Liver (tissue), 9 donors: ENCODE results near the gene LHFPL2. TPM values are rescaled to one million over a fixed set of nuclear protein-coding genes. Genes with fewer than 3 reads are reported as not detected.

Experiments used
- DNase-seq: peaks from one replicate; pipeline ENCODE4 v3.0.0-alpha.2; 2017; ENCODE audit warnings: low spot score
- H3K27ac ChIP-seq, 2 donors: one replicate each; pipeline ENCODE4 v1.7.0; 2013; ENCODE audit warnings: inconsistent platforms in 2 of 2, low read length in 2 of 2, control low read depth in 1 of 2, low read depth in 1 of 2, mild to moderate bottlenecking in 1 of 2
- H3K27me3 ChIP-seq, 4 donors: one replicate each; pipeline versions ENCODE4 v1.6.1 to v1.7.0; 2013; ENCODE audit warnings: low read length in 3 of 4, inconsistent platforms in 1 of 4, mild to moderate bottlenecking in 1 of 4, moderate library complexity in 1 of 4; ENCODE audit not compliant: control insufficient read depth in 4 of 4, insufficient read depth in 4 of 4
- H3K36me3 ChIP-seq, 4 donors: one replicate each; pipeline versions ENCODE4 v1.6.1 to v1.7.0; 2013; ENCODE audit warnings: low read length in 3 of 4, mild to moderate bottlenecking in 3 of 4, low read depth in 1 of 4, moderate library complexity in 1 of 4; ENCODE audit not compliant: control insufficient read depth in 4 of 4, insufficient read depth in 3 of 4
- H3K4me1 ChIP-seq, 4 donors: one replicate each; pipeline versions ENCODE4 v1.6.1 to v1.7.0; 2013; ENCODE audit warnings: low read length in 3 of 4, mild to moderate bottlenecking in 3 of 4, moderate library complexity in 1 of 4; ENCODE audit not compliant: control insufficient read depth in 4 of 4, insufficient read depth in 4 of 4
- H3K4me3 ChIP-seq, 3 donors: one replicate each; pipeline versions ENCODE4 v1.6.1 to v1.7.0; 2013; ENCODE audit warnings: low read length in 3 of 3, control low read depth in 1 of 3, low read depth in 1 of 3, mild to moderate bottlenecking in 1 of 3
- H3K9ac ChIP-seq, 2 donors: one replicate each; pipeline ENCODE4 v1.7.0; 2013; ENCODE audit warnings: low read length in 2 of 2, mild to moderate bottlenecking in 2 of 2, moderate library complexity in 2 of 2, control low read depth in 1 of 2, low read depth in 1 of 2
- H3K9me3 ChIP-seq, 4 donors: one replicate each; pipeline versions ENCODE4 v1.6.1 to v1.7.0; 2013; ENCODE audit warnings: low read length in 3 of 4; ENCODE audit not compliant: control insufficient read depth in 4 of 4
- ATF3 ChIP-seq: IDR thresholded peaks from 2 replicates; pipeline ENCODE4 v1.6.1; 2016; ENCODE audit warnings: antibody characterized with exemption
- EGR1 ChIP-seq, 2 donors: IDR thresholded peaks; 2 replicates each; pipeline ENCODE4 v1.6.1; 2016 to 2018; ENCODE audit warnings: antibody characterized with exemption in 2 of 2, low read depth in 2 of 2
- FOXA1 ChIP-seq: IDR thresholded peaks from 2 replicates; pipeline ENCODE4 v1.6.1; 2016; ENCODE audit warnings: antibody characterized with exemption
- FOXA2 ChIP-seq: IDR thresholded peaks from 2 replicates; pipeline ENCODE4 v1.6.1; 2016; ENCODE audit warnings: antibody characterized with exemption
- GABPA ChIP-seq, 2 donors: IDR thresholded peaks in 1 of 2; conservative IDR thresholded peaks in 1 of 2; 2 replicates each; pipeline ENCODE4 v1.6.1; 2016; ENCODE audit warnings: antibody characterized with exemption in 2 of 2, mild to moderate bottlenecking in 1 of 2, moderate library complexity in 1 of 2
- HNF4A ChIP-seq, 2 donors: conservative IDR thresholded peaks; 2 replicates each; pipeline ENCODE4 v1.6.1; 2016; ENCODE audit warnings: antibody characterized with exemption in 2 of 2, mild to moderate bottlenecking in 2 of 2
- HNF4G ChIP-seq: IDR thresholded peaks from 2 replicates; pipeline ENCODE4 v1.6.1; 2016; ENCODE audit warnings: antibody characterized with exemption
- JUND ChIP-seq, 2 donors: IDR thresholded peaks; 2 replicates each; pipeline ENCODE4 v1.6.1; 2016; ENCODE audit warnings: antibody characterized with exemption in 2 of 2
- NR2F2 ChIP-seq: IDR thresholded peaks from 2 replicates; pipeline ENCODE4 v1.6.1; 2016; ENCODE audit warnings: antibody characterized with exemption
- RAD21 ChIP-seq, 2 donors: IDR thresholded peaks; 2 replicates each; pipeline ENCODE4 v1.6.1; 2016; ENCODE audit warnings: antibody characterized with exemption in 2 of 2, mild to moderate bottlenecking in 2 of 2
- REST ChIP-seq: IDR thresholded peaks from 2 replicates; pipeline ENCODE4 v1.6.1; 2016; ENCODE audit warnings: antibody characterized with exemption, mild to moderate bottlenecking
- RXRA ChIP-seq, 2 donors: IDR thresholded peaks; 2 replicates each; pipeline ENCODE4 v1.6.1; 2017 to 2018; ENCODE audit warnings: antibody characterized with exemption in 2 of 2, mild to moderate bottlenecking in 1 of 2
- SP1 ChIP-seq: IDR thresholded peaks from 2 replicates; pipeline ENCODE4 v1.6.1; 2018; ENCODE audit warnings: antibody characterized with exemption, mild to moderate bottlenecking
- TAF1 ChIP-seq: conservative IDR thresholded peaks from 2 replicates; pipeline ENCODE4 v1.6.1; 2016; ENCODE audit warnings: antibody characterized with exemption, mild to moderate bottlenecking
- YY1 ChIP-seq: IDR thresholded peaks from 2 replicates; pipeline ENCODE4 v1.6.1; 2016; ENCODE audit warnings: antibody characterized with exemption, mild to moderate bottlenecking
- ZBTB33 ChIP-seq: IDR thresholded peaks from 2 replicates; pipeline ENCODE4 v1.6.1; 2016; ENCODE audit warnings: antibody characterized with exemption
- WGBS: extraction: QIAGEN DNeasy Blood & Tissue Kit; methylation state at CpG from one replicate; pipeline ENCODE4 v1.1.7; 2013; 5-methylcytosine and 5-hydroxymethylcytosine counted together
- polyA plus RNA-seq, 2 donors: library from polyadenylated mRNA; stranded (reverse) in 1 of 2; unstranded in 1 of 2; fragments of 200-250 nt in 1 of 2; fragments of >200 nt in 1 of 2; fragmentation: Nextera tagmentation in 1 of 2; extraction: Ambion mirVana in 1 of 2; gene quantifications; one replicate each; pipeline versions ENCODE4 v1.2.1 to v1.2.3, GENCODE V29; 2013 to 2015
- total RNA-seq, 2 donors: library from RNA; depleted of rRNA; stranded (reverse); fragments of >200 nt; gene quantifications; one replicate each; pipeline ENCODE4 v1.2.3, GENCODE V29; 2014
- TF ChIP-seq, protein P1 (sequence below): fragments of 150-350 bp; IDR thresholded peaks from 2 replicates; pipeline ENCODE4 v1.5.1; 2017; ENCODE audit warnings: improper control_type of control experiment, low read depth, low read length; ENCODE audit not compliant: missing input control
- TF ChIP-seq, protein P2 (sequence below): IDR thresholded peaks from 2 replicates; pipeline ENCODE4 v1.6.1; 2016; ENCODE audit warnings: antibody characterized with exemption
- donor health status: healthy.
- donor health status: healthy.
- donor health status: healthy.
- donor health status: healthy.
- donor health status: healthy.

The LHFPL2 gene
- total and polyA plus RNA-seq, 4 donors: 1.6 to 9.4 (median 5.6) TPM

DNA sequence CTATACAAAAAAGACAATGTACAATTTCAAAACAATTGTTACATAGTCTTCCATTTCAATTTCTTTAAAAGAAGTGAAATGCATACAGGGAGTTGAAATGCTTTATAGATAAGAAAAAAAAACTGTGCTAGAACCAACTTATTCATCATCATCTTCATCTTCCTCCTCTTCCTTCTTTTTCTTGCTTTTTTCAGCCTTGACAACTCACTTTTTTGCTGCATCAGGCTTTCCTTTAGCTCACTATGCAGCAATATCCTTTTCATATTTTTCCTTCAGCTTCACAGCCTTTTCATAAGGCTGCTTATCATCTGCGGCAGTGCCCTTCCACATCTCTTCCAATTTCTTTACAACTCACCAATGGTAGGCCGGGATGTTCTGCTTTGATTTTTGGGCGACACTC, 4.4 kb downstream of the LHFPL2 start:
- peaks cover 0 to 9% (median 2%) of the 10 kb centered on the region in 4 donors for H3K27me3 ChIP-seq
- H3K9ac ChIP-seq: no peak overlapping the region
- no peak for DNase-seq
- WGBS: 90% methylated on average over 3 of the region's 3 CpGs
- no peak overlapping the region for H3K4me3 ChIP-seq
- no peak overlapping the region for H3K27ac ChIP-seq
- no peak for TF ChIP-seq FOXA2
- no peak for TF ChIP-seq NR2F2
- no peak for TF ChIP-seq REST
- no peak for TF ChIP-seq ATF3
- no peak for TF ChIP-seq ZBTB33
- TF ChIP-seq RXRA (IDR thresholded peaks at IDR 0.05): no peak
- no peak for TF ChIP-seq FOXA1
- TF ChIP-seq RAD21 (IDR thresholded peaks at IDR 0.05): no peak
- TF ChIP-seq JUND (IDR thresholded peaks at IDR 0.05): no peak
- TF ChIP-seq, protein P1, sequence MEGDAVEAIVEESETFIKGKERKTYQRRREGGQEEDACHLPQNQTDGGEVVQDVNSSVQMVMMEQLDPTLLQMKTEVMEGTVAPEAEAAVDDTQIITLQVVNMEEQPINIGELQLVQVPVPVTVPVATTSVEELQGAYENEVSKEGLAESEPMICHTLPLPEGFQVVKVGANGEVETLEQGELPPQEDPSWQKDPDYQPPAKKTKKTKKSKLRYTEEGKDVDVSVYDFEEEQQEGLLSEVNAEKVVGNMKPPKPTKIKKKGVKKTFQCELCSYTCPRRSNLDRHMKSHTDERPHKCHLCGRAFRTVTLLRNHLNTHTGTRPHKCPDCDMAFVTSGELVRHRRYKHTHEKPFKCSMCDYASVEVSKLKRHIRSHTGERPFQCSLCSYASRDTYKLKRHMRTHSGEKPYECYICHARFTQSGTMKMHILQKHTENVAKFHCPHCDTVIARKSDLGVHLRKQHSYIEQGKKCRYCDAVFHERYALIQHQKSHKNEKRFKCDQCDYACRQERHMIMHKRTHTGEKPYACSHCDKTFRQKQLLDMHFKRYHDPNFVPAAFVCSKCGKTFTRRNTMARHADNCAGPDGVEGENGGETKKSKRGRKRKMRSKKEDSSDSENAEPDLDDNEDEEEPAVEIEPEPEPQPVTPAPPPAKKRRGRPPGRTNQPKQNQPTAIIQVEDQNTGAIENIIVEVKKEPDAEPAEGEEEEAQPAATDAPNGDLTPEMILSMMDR: no peak
- TF ChIP-seq GABPA (IDR thresholded peaks at IDR 0.05 in 1 of 2, conservative IDR thresholded peaks at IDR 0.05 in 1 of 2): no peak
- no peak for TF ChIP-seq EGR1 (IDR thresholded peaks at IDR 0.05; ENCODE audit: low read depth in 2 of 2)
- TF ChIP-seq HNF4A (conservative IDR thresholded peaks at IDR 0.05): no peak
- TF ChIP-seq, protein P2, sequence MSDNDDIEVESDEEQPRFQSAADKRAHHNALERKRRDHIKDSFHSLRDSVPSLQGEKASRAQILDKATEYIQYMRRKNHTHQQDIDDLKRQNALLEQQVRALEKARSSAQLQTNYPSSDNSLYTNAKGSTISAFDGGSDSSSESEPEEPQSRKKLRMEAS: no peak
- TF ChIP-seq TAF1: no peak
- no peak for TF ChIP-seq HNF4G
- no peak for TF ChIP-seq SP1
- H3K36me3 ChIP-seq: no peaks in the 10 kb centered on the region
- no peaks in the 10 kb centered on the region for H3K9me3 ChIP-seq
- peaks cover 8 to 13% (median 12%) of the 10 kb centered on the region in 4 donors for H3K4me1 ChIP-seq

DNA sequence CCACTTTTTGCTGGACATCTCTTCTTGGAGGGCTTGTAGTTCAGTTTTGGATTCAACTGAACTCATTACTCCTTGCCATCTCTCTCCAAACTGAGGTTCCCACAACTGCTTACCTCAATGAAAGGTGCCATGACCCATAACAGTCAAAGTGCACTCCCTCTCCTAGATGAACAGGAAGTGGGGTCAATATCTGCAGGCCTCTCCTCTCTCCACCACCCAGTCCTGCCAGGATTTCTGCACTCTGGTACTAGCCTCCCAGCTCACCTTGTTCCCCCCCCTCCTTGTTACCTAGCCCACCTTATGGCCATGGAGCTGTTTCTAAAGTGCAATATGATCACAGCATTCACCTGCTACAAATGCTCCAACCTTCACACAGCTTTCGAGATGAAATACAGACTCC, 5.9 kb downstream of the LHFPL2 start:
- H3K36me3 ChIP-seq: no peaks in the 10 kb centered on the region
- no peak overlapping the region for H3K27ac ChIP-seq
- no peak overlapping the region for H3K9ac ChIP-seq
- H3K4me3 ChIP-seq: no peak overlapping the region
- H3K9me3 ChIP-seq: no peaks in the 10 kb centered on the region
- peaks cover 0 to 9% (median 2%) of the 10 kb centered on the region in 4 donors for H3K27me3 ChIP-seq
- WGBS: 98% methylated on average over 1 of the region's 1 CpG
- no peak for DNase-seq
- peaks cover 3 to 6% (median 4%) of the 10 kb centered on the region in 4 donors for H3K4me1 ChIP-seq
- TF ChIP-seq SP1: no peak
- no peak for TF ChIP-seq HNF4G
- no peak for TF ChIP-seq TAF1
- no peak for TF ChIP-seq ATF3
- TF ChIP-seq RXRA (IDR thresholded peaks at IDR 0.05): no peak
- no peak for TF ChIP-seq GABPA (IDR thresholded peaks at IDR 0.05 in 1 of 2, conservative IDR thresholded peaks at IDR 0.05 in 1 of 2)
- no peak for TF ChIP-seq RAD21 (IDR thresholded peaks at IDR 0.05)
- TF ChIP-seq NR2F2: no peak
- no peak for TF ChIP-seq FOXA2
- TF ChIP-seq YY1: no peak
- TF ChIP-seq ZBTB33: no peak
- TF ChIP-seq REST: no peak
- TF ChIP-seq FOXA1: no peak
